Occipital lobe (tissue), 2 donors: ENCODE data around the gene NT5C3A. TPM values are rescaled to one million over a fixed set of nuclear protein-coding genes. Genes with fewer than 3 reads are reported as not detected.
A peak's percentile ranks its signal among the peaks of the same experiment; 100 is the strongest.
"Not testable (repeated sequence)": the region's sequence is repeated elsewhere in the genome, so short reads cannot be mapped to it uniquely, and the experiment has no call there.

Experiments
- DNase-seq: peaks from one replicate; lab custom pipeline; 2025; lab: John Stamatoyannopoulos, UW
- total RNA-seq: library from RNA; depleted of rRNA; stranded (reverse); fragments of >200 nt; gene quantifications from one replicate; pipeline ENCODE4 v1.2.3, GENCODE V29; 2014

Gene NT5C3A
- total RNA-seq = 99.2 TPM

GRCh38 chr7:33062023-33062781 is at the start of gene NT5C3A:
NT5C3A (minus strand) TSS chr7:33062776; CDS start chr7:33062705, 71 bp downstream.
- DNase-seq = no peak

- DNase-seq = no peak
Measured at GRCh38 chr7:33111614-33112013, 49.0 kb upstream of the NT5C3A start.

DNA sequence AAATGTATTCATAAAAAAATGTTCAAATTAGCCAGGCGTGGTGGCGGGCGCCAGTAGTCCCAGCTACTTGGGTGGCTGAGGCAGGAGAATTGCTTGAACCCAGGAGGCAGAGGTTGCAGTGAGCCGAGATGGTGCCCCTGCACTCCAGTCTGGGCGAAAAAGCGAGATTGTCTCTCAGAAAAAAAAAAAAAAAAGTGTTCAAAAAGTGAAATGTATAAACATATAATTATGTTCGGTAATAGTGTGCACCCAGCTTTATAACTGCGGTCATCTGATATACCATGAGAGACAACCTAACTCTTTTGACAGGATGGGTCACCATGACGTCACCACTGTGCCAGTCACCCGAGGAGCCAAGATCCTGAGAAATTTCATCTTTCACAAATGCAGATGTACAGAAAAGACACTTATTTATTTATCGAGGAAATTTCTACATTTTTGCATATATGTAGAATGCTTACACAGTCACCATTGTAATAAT is 47.2 kb upstream of the NT5C3A start:
- DNase-seq = no peak

GRCh38 chr7:33109005-33109757 is 46.6 kb upstream of the NT5C3A start, which contains the start of gene RP9:
RP9 (minus strand) TSS chr7:33109404; CDS start chr7:33109372, 32 bp downstream.
- DNase-seq = peak; percentile 64

DNA sequence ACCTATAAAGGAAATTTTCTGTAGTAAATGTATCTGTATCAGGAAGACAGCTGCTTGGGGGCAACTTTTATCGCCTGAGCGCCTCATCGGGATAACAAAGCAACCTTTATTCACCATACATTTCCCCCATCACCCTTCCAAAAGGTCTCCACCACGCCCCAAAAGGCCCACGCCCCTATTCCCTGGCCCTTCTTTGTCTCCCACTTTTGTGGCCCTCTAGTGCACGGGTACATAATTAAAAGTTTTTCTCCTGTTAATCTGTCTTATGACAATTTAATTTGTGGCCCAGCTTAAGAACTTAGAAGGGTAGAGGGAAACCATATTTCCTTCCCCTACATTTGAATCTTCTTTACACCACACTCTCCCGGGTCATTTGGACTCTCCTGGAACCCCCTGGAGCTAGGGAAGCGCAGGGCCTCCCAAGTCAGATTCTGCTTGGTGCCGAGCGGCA is 46.0 kb upstream of the NT5C3A start:
- DNase-seq = no peak

DNA sequence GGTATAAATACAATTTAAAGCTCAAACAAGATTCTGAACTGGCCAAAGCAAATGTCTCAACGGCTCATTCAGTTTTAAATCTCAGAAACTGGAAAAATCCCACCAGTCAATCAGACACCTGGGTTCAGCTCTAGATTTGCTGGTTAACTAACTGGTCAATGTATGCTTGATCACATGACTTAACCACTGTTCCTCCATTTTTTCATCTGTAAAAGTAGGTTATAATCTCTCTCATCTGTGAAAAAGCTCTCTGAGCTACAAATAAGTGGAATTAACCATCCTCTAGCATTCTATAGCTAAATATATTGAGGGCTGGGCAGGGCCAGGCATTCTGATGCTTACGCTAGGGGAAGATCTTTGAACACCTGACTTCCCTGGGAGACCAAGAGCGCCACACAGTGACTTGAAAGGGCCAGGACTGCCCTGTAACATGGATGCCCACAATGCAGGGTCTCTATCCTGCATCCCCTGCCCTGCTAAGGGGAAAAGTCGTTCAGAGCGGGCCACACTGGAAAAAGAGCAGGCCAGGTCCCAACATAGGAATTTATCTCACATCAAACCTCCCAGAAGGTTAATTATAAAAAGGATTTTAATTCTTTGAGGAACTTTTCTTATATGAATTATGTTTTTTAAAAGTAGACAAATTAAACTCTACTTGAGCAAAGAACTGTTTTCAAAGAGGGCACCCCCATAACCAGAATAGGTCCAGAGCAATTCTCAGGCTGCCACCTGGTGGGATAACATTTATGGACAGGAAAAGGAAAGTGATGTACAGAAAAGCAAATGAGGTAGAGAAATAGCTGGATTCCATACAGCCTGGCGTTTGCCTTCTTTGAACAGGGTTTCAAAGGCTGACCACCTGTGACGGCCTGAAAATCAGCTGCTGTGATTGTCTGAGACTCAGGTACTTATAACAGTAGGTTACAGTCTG is 44.8 kb upstream of the NT5C3A start:
- no peak for DNase-seq

GRCh38 chr7:33101906-33102305 is 39.3 kb upstream of the NT5C3A start:
- DNase-seq = no peak

- DNase-seq = no peak
Measured at GRCh38 chr7:33100770-33101169, 38.2 kb upstream of the NT5C3A start.

- no peak for DNase-seq
Measured at GRCh38 chr7:33099154-33099940, 36.8 kb upstream of the NT5C3A start.

- DNase-seq = not testable (repeated sequence)
Measured at GRCh38 chr7:33094745-33095275, 32.2 kb upstream of the NT5C3A start.

DNA sequence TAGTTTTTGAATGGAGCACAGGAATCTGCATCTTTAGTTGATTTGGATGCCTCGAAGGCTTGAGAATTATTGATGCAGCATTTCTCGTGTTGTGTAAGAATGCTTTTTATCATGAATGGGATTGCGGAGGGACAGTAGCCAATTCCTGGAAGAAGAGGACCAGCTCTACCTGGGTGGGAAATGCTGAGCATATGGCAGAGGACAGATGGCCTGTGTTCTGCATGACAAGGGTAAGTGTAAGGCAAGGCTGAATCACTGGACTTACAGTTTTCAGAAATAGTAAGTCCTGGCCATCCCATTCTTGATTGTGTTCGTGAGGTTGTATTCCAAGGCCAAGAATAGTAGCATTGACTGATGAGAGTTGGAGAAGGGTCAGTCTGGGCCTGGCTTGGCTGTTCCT is 30.7 kb upstream of the NT5C3A start:
- DNase-seq = no peak

- DNase-seq = no peak
Measured at GRCh38 chr7:33091641-33092191, 29.1 kb upstream of the NT5C3A start.

- no peak for DNase-seq
Measured at GRCh38 chr7:33091111-33091531, 28.5 kb upstream of the NT5C3A start.

GRCh38 chr7:33089142-33089541 is 26.6 kb upstream of the NT5C3A start:
- no peak for DNase-seq

- no peak for DNase-seq
Measured at GRCh38 chr7:33087858-33088257, 25.3 kb upstream of the NT5C3A start.

DNA sequence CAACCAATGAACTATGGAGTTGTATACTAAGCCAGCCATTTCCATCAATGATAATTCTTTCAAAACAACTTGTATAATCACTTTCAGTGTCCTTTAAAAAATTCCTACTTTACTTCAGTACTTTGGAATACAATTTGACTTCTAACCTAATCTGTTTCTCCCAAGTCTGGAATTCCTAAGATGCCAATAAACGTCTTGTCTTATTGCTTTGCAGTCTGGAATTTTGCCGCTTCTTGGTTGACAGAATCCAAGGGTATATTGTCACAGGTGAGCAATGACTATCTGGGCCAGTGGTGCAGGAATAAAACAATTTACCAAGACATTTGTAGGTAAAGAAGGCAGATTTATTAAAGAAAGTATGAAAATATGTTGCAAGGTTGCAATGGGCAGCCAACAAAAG is 24.8 kb upstream of the NT5C3A start:
- no peak for DNase-seq

GRCh38 chr7:33079763-33080690 is 17.5 kb upstream of the NT5C3A start:
- no peak for DNase-seq

- DNase-seq = no peak
Measured at GRCh38 chr7:33079096-33079495, 16.5 kb upstream of the NT5C3A start.

GRCh38 chr7:33076737-33077136 is 14.2 kb upstream of the NT5C3A start:
- DNase-seq = no peak
